ENCODE results near the gene RIC1. TPM values are rescaled to one million over a fixed set of nuclear protein-coding genes. Genes with fewer than 3 reads are reported as not detected.
"Not testable (repeated sequence)": the region's sequence is repeated elsewhere in the genome, so short reads cannot be mapped to it uniquely, and the experiment has no call there.

The RIC1 gene
- total RNA-seq = 10 to 100 TPM; 24.7 to 26.3 TPM
- polyA plus RNA-seq (2013, experiment 1 of 2) = 17.7 TPM
- 20.2 TPM for polyA plus RNA-seq (2013, experiment 2 of 2)
- 39.1 to 104 (median 70.6) reads per million in 172 experiments for total RNA-seq

- intact Hi-C loops (cut with DNase I, micrococcal nuclease) = loop anchor here (2.0 to 10.0 kb wide), 11 partner anchors 36 to 1126 kb away; partner anchors contain the start of genes CDC37L1 (in 1 of the 2), ERMP1 (in 1 of the 2), KDM4C (in 1 of the 2) and PLGRKT (in 1 of the 2)
- peaks cover 42% of the 10 kb centered on the region for H3K4me1 ChIP-seq (ENCODE audit: insufficient read depth, low read length)
- Mint-ChIP-seq H3K4me1 (ENCODE audit: low read depth) (peaks cover 66% of the 10 kb centered on the region), H3K36me3 (ENCODE audit: low read depth) (peaks cover 33% of the 10 kb centered on the region), H3K27me3 (no peaks in the 10 kb centered on the region), H3K4me3 (peak within 1 kb of the TSS; percentile 99), H3K9me3 (no peaks in the 10 kb centered on the region), H3K27ac (peak within 1 kb of the TSS; percentile 97)
- peak within 1 kb of the TSS; percentile 88 for H3K4me3 ChIP-seq (ENCODE audit: low read length)
- ChIA-PET POLR2A (interaction anchor here (0.5 to 3.1 kb wide), 35 partner anchors 9 to 1129 kb away, joined by 3 to 39 read pairs (median 6); partner anchors contain the start of genes AK3, CD274, CDC37L1 and ERMP1), CTCF (interaction anchor here (0.9 to 2.8 kb wide), 4 partner anchors 28 to 204 kb away, joined by 3 to 15 read pairs (median 4); partner anchors contain the start of genes CD274 and ERMP1)
- DNase-seq (peak; percentile 74 to 96 (median 86)), ATAC-seq (ENCODE audit: poor library complexity) (peak; percentile 79)
- no peaks in the 10 kb centered on the region for H3K36me3 ChIP-seq (ENCODE audit: insufficient read depth, low read length)
- H3K27me3 ChIP-seq (ENCODE audit: control insufficient read depth in 1 of 2, insufficient read depth in 2 of 2, low read length in 2 of 2) = no peaks in the 10 kb centered on the region
- H3K27ac ChIP-seq (ENCODE audit: low read depth in 1 of 2, low read length in 2 of 2) = peak within 1 kb of the TSS; percentile 85
- no peaks in the 10 kb centered on the region for H3K9me3 ChIP-seq (ENCODE audit: control insufficient read depth in 1 of 2, insufficient read depth in 1 of 2, low read length in 2 of 2)
- TF ChIP-seq CTCF (IDR thresholded peaks at IDR 0.05) = no peak
Measured at GRCh38 chr9:5628530-5629311, at the start of gene RIC1. Gene RIC1, plus strand, starts transcription at chr9:5629107. Its CDS starts 203 bp downstream, at chr9:5629310.

- POLR2A ChIA-PET = interaction anchor here (1.0 kb wide), 1 partner anchor 22 kb away, joined by 4 read pairs; no protein-coding TSS in a partner anchor
- Mint-ChIP-seq H3K9me3 (no peaks in the 10 kb centered on the region), H3K27me3 (no peaks in the 10 kb centered on the region), H3K4me1 (ENCODE audit: low read depth) (peaks cover 41% of the 10 kb centered on the region), H3K36me3 (ENCODE audit: low read depth) (no peaks in the 10 kb centered on the region), H3K27ac (no peak overlapping the region), H3K4me3 (no peak overlapping the region)
- H3K9me3 ChIP-seq (ENCODE audit: control insufficient read depth in 1 of 2, insufficient read depth in 1 of 2, low read length in 2 of 2) = no peaks in the 10 kb centered on the region
- peaks cover 9% of the 10 kb centered on the region for H3K4me1 ChIP-seq (ENCODE audit: insufficient read depth, low read length)
- intact Hi-C loops (cut with DNase I, micrococcal nuclease) = loop anchor here in 1 of 2 experiments (2.0 kb wide), 1 partner anchor 65 kb away; no protein-coding TSS in a partner anchor
- H3K27me3 ChIP-seq (ENCODE audit: control insufficient read depth in 1 of 2, insufficient read depth in 2 of 2, low read length in 2 of 2) = no peaks in the 10 kb centered on the region
- no peak overlapping the region for H3K27ac ChIP-seq (ENCODE audit: low read depth in 1 of 2, low read length in 2 of 2)
- DNase-seq (no peak), ATAC-seq (ENCODE audit: poor library complexity) (no peak)
- CTCF ChIA-PET = no interaction called here
- H3K4me3 ChIP-seq (ENCODE audit: low read length) = no peak overlapping the region
- TF ChIP-seq CTCF (IDR thresholded peaks at IDR 0.05) = no peak
- H3K36me3 ChIP-seq (ENCODE audit: insufficient read depth, low read length) = no peaks in the 10 kb centered on the region
Measured at GRCh38 chr9:5579881-5580280, 49.0 kb upstream of the RIC1 start.

- DNase-seq (no peak), ATAC-seq (ENCODE audit: poor library complexity) (no peak)
- intact Hi-C loops (cut with DNase I, micrococcal nuclease) = no loop called here
- Mint-ChIP-seq H3K4me1 (ENCODE audit: low read depth) (peaks cover 48% of the 10 kb centered on the region), H3K4me3 (no peak overlapping the region), H3K27ac (no peak overlapping the region), H3K36me3 (ENCODE audit: low read depth) (no peaks in the 10 kb centered on the region), H3K9me3 (no peaks in the 10 kb centered on the region), H3K27me3 (no peaks in the 10 kb centered on the region)
- POLR2A ChIA-PET = interaction anchor here (1.0 kb wide), 1 partner anchor 22 kb away, joined by 4 read pairs; no protein-coding TSS in a partner anchor
- no peaks in the 10 kb centered on the region for H3K36me3 ChIP-seq (ENCODE audit: insufficient read depth, low read length)
- CTCF ChIA-PET = no interaction called here
- peaks cover 14% of the 10 kb centered on the region for H3K4me1 ChIP-seq (ENCODE audit: insufficient read depth, low read length)
- no peaks in the 10 kb centered on the region for H3K27me3 ChIP-seq (ENCODE audit: control insufficient read depth in 1 of 2, insufficient read depth in 2 of 2, low read length in 2 of 2)
- no peak for TF ChIP-seq CTCF (IDR thresholded peaks at IDR 0.05)
- H3K9me3 ChIP-seq (ENCODE audit: control insufficient read depth in 1 of 2, insufficient read depth in 1 of 2, low read length in 2 of 2) = no peaks in the 10 kb centered on the region
- no peak overlapping the region for H3K27ac ChIP-seq (ENCODE audit: low read depth in 1 of 2, low read length in 2 of 2)
- H3K4me3 ChIP-seq (ENCODE audit: low read length) = no peak overlapping the region
Measured at GRCh38 chr9:5580650-5581049, 48.3 kb upstream of the RIC1 start.

- H3K4me3 ChIP-seq (ENCODE audit: low read length); H3K36me3 ChIP-seq (ENCODE audit: insufficient read depth, low read length); H3K4me3 Mint-ChIP-seq; H3K27me3 ChIP-seq (ENCODE audit: control insufficient read depth in 1 of 2, insufficient read depth in 2 of 2, low read length in 2 of 2); DNase-seq; H3K9me3 ChIP-seq (ENCODE audit: control insufficient read depth in 1 of 2, insufficient read depth in 1 of 2, low read length in 2 of 2); H3K27ac ChIP-seq (ENCODE audit: low read depth in 1 of 2, low read length in 2 of 2); CTCF ChIA-PET; intact Hi-C loops (cut with DNase I, micrococcal nuclease); ATAC-seq (ENCODE audit: poor library complexity); H3K27me3 Mint-ChIP-seq; H3K36me3 Mint-ChIP-seq (ENCODE audit: low read depth); H3K9me3 Mint-ChIP-seq: not testable (repeated sequence)
- H3K4me1 ChIP-seq (ENCODE audit: insufficient read depth, low read length) = peaks cover 21% of the 10 kb centered on the region
- H3K27ac Mint-ChIP-seq = peak overlapping the region; percentile 81
- peaks cover 59% of the 10 kb centered on the region for H3K4me1 Mint-ChIP-seq (ENCODE audit: low read depth)
- POLR2A ChIA-PET = interaction anchor here (1.1 to 8.9 kb wide), 5 partner anchors 12 to 144 kb away, joined by 3 to 68 read pairs (median 23); partner anchors contain the start of genes CD274 and PLGRKT
Measured at GRCh38 chr9:5581706-5582105, 47.2 kb upstream of the RIC1 start.
